GM21723 (cell line): Measurements from ENCODE around the gene JRKL.
"Not testable (repeated sequence)": the region's sequence is repeated elsewhere in the genome, so short reads cannot be mapped to it uniquely, and the experiment has no call there.

Experiments used
- ATAC-seq: cut with Tn5 transposase; IDR thresholded peaks from one replicate; pipeline ENCODE4 v1.9.1; 2021; ENCODE audit warnings: mild to moderate bottlenecking, moderate library complexity; ENCODE audit not compliant: unreplicated experiment

JRKL gene

GRCh38 chr11:96393753-96394348 lies 4.0 kb downstream of the JRKL start:
- ATAC-seq = no peak

GRCh38 chr11:96394773-96395172 lies 5.0 kb downstream of the JRKL start:
- ATAC-seq = no peak

DNA sequence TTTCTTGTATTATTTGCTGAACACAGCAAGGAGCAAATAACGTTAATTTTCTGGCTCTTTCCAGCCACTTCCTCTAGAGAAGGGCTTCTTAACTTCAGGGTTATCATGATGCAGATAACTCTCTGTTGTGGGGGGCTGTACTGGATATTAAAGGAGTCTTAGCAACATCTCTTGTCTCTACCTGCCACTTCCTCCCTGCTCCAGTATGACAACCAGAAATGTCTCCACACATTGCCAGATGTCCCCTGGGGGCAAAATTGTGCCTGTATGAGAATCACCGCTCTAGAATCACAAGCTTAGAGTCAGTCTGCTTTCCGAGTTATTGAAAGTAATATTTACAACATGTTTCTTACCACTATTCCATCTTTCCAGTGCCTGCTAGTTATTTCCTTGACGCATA lies 6.8 kb downstream of the JRKL start:
- no peak for ATAC-seq

DNA sequence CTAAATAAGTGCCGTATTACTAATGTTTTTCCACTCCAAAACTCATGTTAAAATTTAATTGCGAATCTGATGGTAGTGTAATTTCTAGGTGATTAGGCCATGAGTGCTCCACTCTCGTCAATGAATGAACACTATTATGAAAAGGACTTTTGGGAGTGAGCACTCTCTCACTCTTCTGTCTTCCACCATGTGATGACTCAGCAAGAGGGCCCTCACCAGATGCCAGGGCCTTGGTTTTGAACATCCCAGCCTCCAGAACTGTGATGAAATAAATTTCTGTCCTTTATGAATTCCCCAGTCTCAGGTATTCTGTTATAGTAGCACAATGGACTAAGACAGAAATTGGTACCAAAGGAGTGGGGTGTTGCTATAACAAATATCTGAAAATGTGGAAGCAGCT lies 8.1 kb downstream of the JRKL start:
- ATAC-seq = no peak

GRCh38 chr11:96400697-96401096 lies 10.9 kb downstream of the JRKL start:
- ATAC-seq = no peak

- ATAC-seq = not testable (repeated sequence)
Observed at GRCh38 chr11:96411412-96411811, 21.6 kb downstream of the JRKL start.

- no peak for ATAC-seq
Observed at GRCh38 chr11:96412761-96413381, 23.1 kb downstream of the JRKL start.

DNA sequence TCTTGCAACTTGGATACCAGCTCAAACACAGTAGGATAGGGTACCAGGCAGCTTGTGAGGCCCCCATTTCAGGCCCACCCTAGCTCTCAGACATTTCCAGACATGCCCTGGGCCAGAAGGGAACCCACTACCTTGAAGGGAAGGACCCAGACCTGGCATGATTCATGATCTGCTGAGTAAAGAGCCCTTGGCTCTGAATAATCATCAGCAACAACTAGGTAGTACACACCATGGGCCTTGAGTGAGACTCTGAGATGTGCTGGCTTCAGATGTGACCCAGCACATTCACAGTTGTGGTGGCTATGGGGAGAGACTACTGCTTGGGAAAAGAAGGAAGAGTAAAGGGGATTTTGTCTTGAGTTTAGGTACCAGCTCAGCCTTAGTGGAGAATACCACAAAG lies 23.6 kb downstream of the JRKL start:
- no peak for ATAC-seq

GRCh38 chr11:96424693-96425092 lies 34.9 kb downstream of the JRKL start:
- no peak for ATAC-seq

DNA sequence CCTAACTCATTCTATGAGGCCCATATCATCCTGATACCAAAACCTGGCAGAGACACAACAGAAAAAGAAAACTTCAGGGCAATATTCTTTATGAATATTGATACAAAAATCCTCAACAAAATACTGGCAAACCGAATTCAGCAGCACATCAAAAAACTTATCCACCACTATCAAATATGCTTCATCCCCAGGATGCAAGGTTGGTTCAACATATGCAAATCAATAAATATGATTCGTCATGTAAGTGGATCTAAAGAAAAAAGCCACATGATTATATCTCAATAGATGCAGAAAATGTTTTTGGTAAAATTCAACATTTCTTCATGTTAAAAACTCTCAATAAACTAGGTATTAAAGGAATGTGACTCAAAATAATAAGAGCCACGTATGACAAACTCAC lies 40.9 kb downstream of the JRKL start:
- ATAC-seq = no peak

GRCh38 chr11:96432654-96433053 lies 42.8 kb downstream of the JRKL start:
- not testable (repeated sequence) for ATAC-seq
